ENCODE data around the gene EGFL6. TPM values are rescaled to one million over a fixed set of nuclear protein-coding genes. Genes with fewer than 3 reads are reported as not detected.

The EGFL6 gene
- total and polyA plus RNA-seq, 4 donors, result 0.02 to 0.23 TPM; not detected in 2

- peaks cover 0 to 2% (median 0%) of the 10 kb centered on the region in 4 donors for H3K27me3 ChIP-seq (ENCODE audit: control insufficient read depth in 4 of 4, insufficient read depth in 4 of 4, low read length in 3 of 4)
- H3K27ac ChIP-seq (ENCODE audit: low read depth in 1 of 2, low read length in 2 of 2), result no peak overlapping the region
- H3K4me3 ChIP-seq (ENCODE audit: low read depth in 1 of 3, low read length in 3 of 3), result no peak overlapping the region
- H3K9ac ChIP-seq (ENCODE audit: low read depth in 1 of 2, low read length in 2 of 2), result no peak overlapping the region
- H3K36me3 ChIP-seq (ENCODE audit: control insufficient read depth in 4 of 4, insufficient read depth in 3 of 4, low read depth in 1 of 4, low read length in 3 of 4), result no peaks in the 10 kb centered on the region
- no peak for DNase-seq (ENCODE audit: low spot score)
- no peaks in the 10 kb centered on the region for H3K4me1 ChIP-seq (ENCODE audit: control insufficient read depth in 4 of 4, insufficient read depth in 4 of 4, low read length in 3 of 4)
- 71% methylated on average over 4 of the region's 4 CpGs for WGBS
- TF ChIP-seq HNF4G (IDR thresholded peaks at IDR 0.05) (no peak), EGR1 (IDR thresholded peaks at IDR 0.05; ENCODE audit: low read depth in 2 of 2) (no peak), ATF3 (IDR thresholded peaks at IDR 0.05) (no peak), TAF1 (conservative IDR thresholded peaks at IDR 0.05) (no peak), CTCF (IDR thresholded peaks at IDR 0.05; ENCODE audit: low read depth, low read length, missing input control) (no peak), JUND (IDR thresholded peaks at IDR 0.05) (no peak), FOXA2 (IDR thresholded peaks at IDR 0.05) (no peak), SP1 (IDR thresholded peaks at IDR 0.05) (no peak), HNF4A (conservative IDR thresholded peaks at IDR 0.05) (no peak), ZBTB33 (IDR thresholded peaks at IDR 0.05) (no peak), FOXA1 (IDR thresholded peaks at IDR 0.05) (no peak), NR2F2 (IDR thresholded peaks at IDR 0.05) (no peak), RXRA (IDR thresholded peaks at IDR 0.05) (no peak), YY1 (IDR thresholded peaks at IDR 0.05) (no peak), REST (IDR thresholded peaks at IDR 0.05) (no peak), RAD21 (IDR thresholded peaks at IDR 0.05) (no peak), GABPA (IDR thresholded peaks at IDR 0.05 in 1 of 2, conservative IDR thresholded peaks at IDR 0.05 in 1 of 2) (no peak)
- TF ChIP-seq, protein P1, sequence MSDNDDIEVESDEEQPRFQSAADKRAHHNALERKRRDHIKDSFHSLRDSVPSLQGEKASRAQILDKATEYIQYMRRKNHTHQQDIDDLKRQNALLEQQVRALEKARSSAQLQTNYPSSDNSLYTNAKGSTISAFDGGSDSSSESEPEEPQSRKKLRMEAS (IDR thresholded peaks at IDR 0.05), result no peak
- H3K9me3 ChIP-seq (ENCODE audit: control insufficient read depth in 4 of 4, low read length in 3 of 4), result peaks cover 0 to 3% (median 0%) of the 10 kb centered on the region in 4 donors
Measured at GRCh38 chrX:13581554-13581953, 12.2 kb downstream of the EGFL6 start.
